Epithelial cell of prostate (primary cell): Measurements from ENCODE around the gene NFRKB.
"Not testable (repeated sequence)": the region's sequence is repeated elsewhere in the genome, so short reads cannot be mapped to it uniquely, and the experiment has no call there.

Source experiments
- DNase-seq: peaks from one replicate; pipeline ENCODE4 v3.0.0-alpha.2; 2011; ENCODE audit warnings: low read depth, low spot score
- H3K27ac ChIP-seq: fragments of 450-650 bp; 2 replicates; pipeline ENCODE4 v1.5.1; 2017; ENCODE audit warnings: mild to moderate bottlenecking

Gene NFRKB

GRCh38 chr11:129847361-129847760, 48.0 kb downstream of the NFRKB start:
- not testable (repeated sequence) for DNase-seq
- peak overlapping the region; percentile 99 for H3K27ac ChIP-seq

- peak; percentile 94 for DNase-seq
- peak overlapping the region; percentile 99 for H3K27ac ChIP-seq
These were observed 48.7 kb downstream of the NFRKB start for GRCh38 chr11:129846508-129847335.
